Uterus (tissue), 2 donors: ENCODE results near the gene TLX2.

Source experiments
- CTCF ChIP-seq, 4 experiments: fragments of 200-600 bp in 2 of 4; fragments of 450-650 bp in 2 of 4; sonication (generic) in 2 of 4; IDR thresholded peaks; one replicate each; pipeline ENCODE4 v1.5.1; 2016 to 2019; ENCODE audit warnings: antibody characterized with exemption in 4 of 4, mild to moderate bottlenecking in 2 of 4, moderate library complexity in 1 of 4
- POLR2A ChIP-seq, 2 donors: fragments of 450-650 bp; IDR thresholded peaks; one replicate each; pipeline ENCODE4 v1.6.1; 2016; ENCODE audit warnings: antibody characterized with exemption in 2 of 2, mild to moderate bottlenecking in 1 of 2, moderate library complexity in 1 of 2

- no peak for TF ChIP-seq POLR2A (IDR thresholded peaks at IDR 0.05)
- no peak for TF ChIP-seq CTCF (IDR thresholded peaks at IDR 0.05)
Measured at GRCh38 chr2:74530239-74531187, 16.3 kb downstream of the TLX2 start.
